A673 (cell line): ENCODE data around the gene NPHS2.

Experiments used
- CTCF ChIP-seq: fragments of 300-800, 200-600 bp; sonication (generic); conservative IDR thresholded peaks from 2 replicates; pipeline ENCODE4 v1.5.1; 2017; ENCODE audit warnings: low read depth, mild to moderate bottlenecking, antibody characterized with exemption, low read length, moderate library complexity, mixed read lengths
- EZH2 ChIP-seq: fragments of 200-600 bp; sonication (generic); IDR thresholded peaks from 2 replicates; pipeline ENCODE4 v1.6.1; 2017; ENCODE audit warnings: borderline replicate concordance, low read depth, mild to moderate bottlenecking, mixed read lengths, antibody characterized with exemption, low read length; ENCODE audit not compliant: poor library complexity, severe bottlenecking

DNA sequence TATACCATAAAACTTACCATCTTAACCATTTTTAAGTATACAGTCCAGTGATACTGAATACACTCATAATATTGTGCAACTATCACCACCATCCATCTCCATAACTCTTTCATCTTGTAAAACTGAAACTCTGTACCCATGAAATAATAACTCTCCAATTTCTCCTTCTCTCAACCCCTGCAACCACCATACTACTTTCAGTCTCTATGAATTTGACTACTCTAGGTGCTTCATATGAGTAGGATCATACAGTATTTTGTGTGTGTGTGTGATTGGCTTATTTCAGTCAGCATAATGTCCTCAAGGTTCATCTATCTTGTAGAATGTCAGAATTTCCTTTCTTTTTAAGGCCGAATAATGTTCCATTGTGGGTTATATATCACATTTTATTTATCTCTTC lies 17.7 kb downstream of the NPHS2 start:
- TF ChIP-seq EZH2 (no peak), CTCF (no peak)
